ENCODE results near the gene RBM26.

Gene RBM26

GRCh38 chr13:79283742-79284141 lies 122.3 kb downstream of the RBM26 start:
- no peak for ATAC-seq
- TF ChIP-seq POU6F1 (CRISPR knock-in tag; IDR thresholded peaks at IDR 0.05; ENCODE audit: borderline replicate concordance, low read depth), result no peak
- no peak for TF ChIP-seq CREB5 (CRISPR knock-in tag; IDR thresholded peaks at IDR 0.05; ENCODE audit: low read depth)
- TF ChIP-seq ZFP3 (CRISPR knock-in tag; IDR thresholded peaks at IDR 0.05), result no peak
- no peak for TF ChIP-seq ARNTL (CRISPR knock-in tag; IDR thresholded peaks at IDR 0.05; ENCODE audit: borderline replicate concordance, low read depth)
- TF ChIP-seq ISL1 (CRISPR knock-in tag; IDR thresholded peaks at IDR 0.05), result no peak
- no peak for TF ChIP-seq TOX (CRISPR knock-in tag; IDR thresholded peaks at IDR 0.05; ENCODE audit: borderline replicate concordance)
- no peak for TF ChIP-seq ESRRG (CRISPR knock-in tag; IDR thresholded peaks at IDR 0.05)
- no peak for TF ChIP-seq PATZ1 (CRISPR knock-in tag; IDR thresholded peaks at IDR 0.05; ENCODE audit: borderline replicate concordance)
- no peak for TF ChIP-seq CSRNP3 (CRISPR knock-in tag; IDR thresholded peaks at IDR 0.05)
- TF ChIP-seq ZNF70 (CRISPR knock-in tag; IDR thresholded peaks at IDR 0.05), result no peak
- no peak for TF ChIP-seq ZC3H10 (CRISPR knock-in tag; IDR thresholded peaks at IDR 0.05)
- TF ChIP-seq GLIS3 (CRISPR knock-in tag; IDR thresholded peaks at IDR 0.05), result no peak

- ATAC-seq, result no peak
- TF ChIP-seq GLIS3 (CRISPR knock-in tag; IDR thresholded peaks at IDR 0.05) (no peak), SNAI2 (CRISPR knock-in tag; IDR thresholded peaks at IDR 0.05) (no peak), TCF4 (CRISPR knock-in tag; IDR thresholded peaks at IDR 0.05; ENCODE audit: borderline replicate concordance) (no peak), ARNTL (CRISPR knock-in tag; IDR thresholded peaks at IDR 0.05; ENCODE audit: borderline replicate concordance, low read depth) (no peak), ESRRG (CRISPR knock-in tag; IDR thresholded peaks at IDR 0.05) (no peak), TOX (CRISPR knock-in tag; IDR thresholded peaks at IDR 0.05; ENCODE audit: borderline replicate concordance) (no peak), CSRNP3 (CRISPR knock-in tag; IDR thresholded peaks at IDR 0.05) (no peak), ZNF70 (CRISPR knock-in tag; IDR thresholded peaks at IDR 0.05) (no peak), PPARA (CRISPR knock-in tag; IDR thresholded peaks at IDR 0.05; ENCODE audit: borderline replicate concordance) (no peak), RARB (CRISPR knock-in tag; IDR thresholded peaks at IDR 0.05) (no peak), CREB5 (CRISPR knock-in tag; IDR thresholded peaks at IDR 0.05; ENCODE audit: low read depth) (no peak), PATZ1 (CRISPR knock-in tag; IDR thresholded peaks at IDR 0.05; ENCODE audit: borderline replicate concordance) (no peak), ZC3H10 (CRISPR knock-in tag; IDR thresholded peaks at IDR 0.05) (no peak), BACH2 (CRISPR knock-in tag; IDR thresholded peaks at IDR 0.05; ENCODE audit: borderline replicate concordance) (no peak)
Observed at GRCh38 chr13:79282976-79283375, 123.1 kb downstream of the RBM26 start.

- TF ChIP-seq ZC3H10 (CRISPR knock-in tag; IDR thresholded peaks at IDR 0.05), result no peak
- TF ChIP-seq ZNF565 (CRISPR knock-in tag; conservative IDR thresholded peaks at IDR 0.05; ENCODE audit: low read depth), result no peak
- TF ChIP-seq TOX (CRISPR knock-in tag; IDR thresholded peaks at IDR 0.05; ENCODE audit: borderline replicate concordance), result no peak
- no peak for TF ChIP-seq POU6F1 (CRISPR knock-in tag; IDR thresholded peaks at IDR 0.05; ENCODE audit: borderline replicate concordance, low read depth)
- ATAC-seq, result no peak
Observed at GRCh38 chr13:79282508-79282907, 123.5 kb downstream of the RBM26 start.
